ENCODE measurements around the gene YIPF2. TPM values are rescaled to one million over a fixed set of nuclear protein-coding genes. Genes with fewer than 3 reads are reported as not detected.
"Not testable (repeated sequence)": the region's sequence is repeated elsewhere in the genome, so short reads cannot be mapped to it uniquely, and the experiment has no call there.

YIPF2 gene
- total and polyA plus RNA-seq, 4 donors: 31.5 to 54.2 (median 38.2) TPM

DNA sequence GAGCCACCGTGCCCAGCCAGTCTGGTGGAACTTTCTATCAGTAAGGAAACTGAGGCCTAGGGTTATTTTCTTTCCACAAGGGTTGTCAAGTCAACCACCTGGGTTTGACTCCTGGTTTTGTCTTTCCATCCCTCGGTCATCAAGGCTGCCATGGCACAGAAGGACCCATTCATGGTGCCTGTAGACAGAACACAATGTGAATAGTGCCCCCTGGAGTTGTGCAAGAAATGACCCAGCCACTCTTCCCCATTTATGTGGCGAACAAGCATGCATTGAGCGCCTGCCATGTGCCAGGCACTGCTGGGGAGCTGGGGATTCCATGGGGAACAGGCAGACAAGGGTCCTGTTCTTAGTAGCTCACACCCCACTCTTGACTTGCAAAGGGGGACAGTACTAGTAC, 36.5 kb upstream of the YIPF2 start:
- no peaks in the 10 kb centered on the region for H3K9me3 ChIP-seq (ENCODE audit: control insufficient read depth, insufficient read depth, low read length)
- WGBS (ENCODE audit: insufficient coverage): 61% methylated on average over 3 of the region's 4 CpGs
- peaks cover 46% of the 10 kb centered on the region for H3K4me1 ChIP-seq (ENCODE audit: control insufficient read depth, insufficient read depth, low read length)
- peak in 1 of 6 donors; percentile 36 for DNase-seq (ENCODE audit: low read depth in 4 of 6, low spot score in 6 of 6)
- H3K27me3 ChIP-seq (ENCODE audit: control insufficient read depth, insufficient read depth, low read length): no peaks in the 10 kb centered on the region
- H3K27ac ChIP-seq (ENCODE audit: low read depth, low read length): no peak overlapping the region
- H3K4me3 ChIP-seq (ENCODE audit: low read depth, low read length): no peak overlapping the region
- peaks cover 14% of the 10 kb centered on the region for H3K36me3 ChIP-seq (ENCODE audit: control insufficient read depth, insufficient read depth, low read length)

GRCh38 chr19:10963865-10964264, 35.4 kb upstream of the YIPF2 start:
- no peaks in the 10 kb centered on the region for H3K9me3 ChIP-seq (ENCODE audit: control insufficient read depth, insufficient read depth, low read length)
- WGBS (ENCODE audit: insufficient coverage): 61% methylated on average over 2 of the region's 4 CpGs
- DNase-seq (ENCODE audit: low read depth in 4 of 6, low spot score in 6 of 6): no peak
- no peak overlapping the region for H3K4me3 ChIP-seq (ENCODE audit: low read depth, low read length)
- no peak overlapping the region for H3K27ac ChIP-seq (ENCODE audit: low read depth, low read length)
- H3K4me1 ChIP-seq (ENCODE audit: control insufficient read depth, insufficient read depth, low read length): peaks cover 46% of the 10 kb centered on the region
- peaks cover 14% of the 10 kb centered on the region for H3K36me3 ChIP-seq (ENCODE audit: control insufficient read depth, insufficient read depth, low read length)
- H3K27me3 ChIP-seq (ENCODE audit: control insufficient read depth, insufficient read depth, low read length): no peaks in the 10 kb centered on the region

DNA sequence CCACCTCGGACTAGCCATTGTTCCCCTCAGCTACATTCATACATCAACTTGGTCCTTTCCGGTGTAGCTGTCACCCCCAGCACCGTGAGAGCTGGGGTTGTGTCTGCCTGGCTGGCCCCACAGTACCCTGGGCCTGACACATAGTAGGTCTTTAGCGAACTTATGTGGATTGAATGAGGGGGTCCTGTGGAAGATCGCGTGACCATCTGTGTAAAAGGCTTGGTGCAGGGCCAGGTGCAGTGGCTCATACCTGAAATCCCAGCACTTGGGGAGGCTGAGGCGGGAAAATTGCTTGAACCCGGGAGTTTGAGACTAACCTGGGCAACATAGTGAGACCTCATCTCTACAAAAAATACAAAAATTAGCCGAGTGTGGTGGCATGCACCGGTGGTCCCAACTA, 34.4 kb upstream of the YIPF2 start:
- H3K9me3 ChIP-seq (ENCODE audit: control insufficient read depth, insufficient read depth, low read length): no peaks in the 10 kb centered on the region
- no peaks in the 10 kb centered on the region for H3K27me3 ChIP-seq (ENCODE audit: control insufficient read depth, insufficient read depth, low read length)
- DNase-seq (ENCODE audit: low read depth in 4 of 6, low spot score in 6 of 6): no peak
- H3K4me1 ChIP-seq (ENCODE audit: control insufficient read depth, insufficient read depth, low read length): peaks cover 40% of the 10 kb centered on the region
- H3K36me3 ChIP-seq (ENCODE audit: control insufficient read depth, insufficient read depth, low read length): peaks cover 10% of the 10 kb centered on the region
- H3K4me3 ChIP-seq (ENCODE audit: low read depth, low read length): no peak overlapping the region
- WGBS (ENCODE audit: insufficient coverage): 79% methylated on average over 6 of the region's 10 CpGs
- no peak overlapping the region for H3K27ac ChIP-seq (ENCODE audit: low read depth, low read length)

- WGBS (ENCODE audit: insufficient coverage): under 1% methylated on average over 88 of the region's 92 CpGs
Measured at GRCh38 chr19:10961073-10961860, 32.8 kb upstream of the YIPF2 start.

DNA sequence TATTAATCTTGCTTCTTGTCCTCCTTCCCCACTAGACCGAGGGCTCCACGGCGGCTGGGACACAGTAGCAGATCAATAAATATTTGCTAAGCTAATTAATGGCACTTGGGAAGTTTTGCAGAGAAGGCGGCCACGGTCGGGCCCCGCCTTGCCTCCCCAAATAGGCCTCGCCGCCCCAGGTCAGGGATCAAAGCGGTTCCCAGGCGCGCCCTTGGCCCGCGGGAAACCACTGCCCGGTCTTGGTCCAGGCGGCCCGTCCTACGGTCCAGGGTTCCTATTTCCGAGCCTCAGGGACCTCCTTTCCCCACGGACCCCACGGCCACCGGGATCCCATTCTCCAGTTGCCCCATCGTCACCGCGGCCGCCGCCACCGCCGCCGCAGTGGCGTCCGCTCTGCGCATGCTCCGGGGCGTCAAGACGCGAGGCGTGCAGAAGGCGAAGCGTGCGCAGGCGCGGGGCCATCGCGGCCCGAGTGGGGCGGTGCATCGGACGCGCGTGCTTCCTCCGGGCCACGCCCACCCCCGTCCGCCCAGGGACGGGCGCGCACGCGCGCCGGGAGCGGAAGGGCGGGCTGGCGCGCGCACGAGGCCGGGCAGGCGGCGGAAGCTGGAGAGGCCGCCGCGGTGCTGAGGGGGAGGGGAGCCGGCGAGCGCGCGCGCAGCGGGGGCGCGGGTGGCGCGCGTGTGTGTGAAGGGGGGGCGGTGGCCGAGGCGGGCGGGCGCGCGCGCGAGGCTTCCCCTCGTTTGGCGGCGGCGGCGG, 32.1 kb upstream of the YIPF2 start, which contains the start of gene SMARCA4:
TSS of gene SMARCA4 (plus strand) at position 717 of the 759 bp plus-strand sequence. CDS start 23,122 bp downstream, outside the sequence.
- Histone ChIP-seq H3K27ac (ENCODE audit: low read depth, low read length) (peak within 1 kb of the TSS; percentile 90), H3K9me3 (ENCODE audit: control insufficient read depth, insufficient read depth, low read length) (no peaks in the 10 kb centered on the region), H3K4me1 (ENCODE audit: control insufficient read depth, insufficient read depth, low read length) (peaks cover 30% of the 10 kb centered on the region), H3K4me3 (ENCODE audit: low read depth, low read length) (peak within 1 kb of the TSS; percentile 97), H3K36me3 (ENCODE audit: control insufficient read depth, insufficient read depth, low read length) (peaks cover 6% of the 10 kb centered on the region), H3K27me3 (ENCODE audit: control insufficient read depth, insufficient read depth, low read length) (no peaks in the 10 kb centered on the region)
- under 1% methylated on average over 96 of the region's 100 CpGs for WGBS (ENCODE audit: insufficient coverage)
- DNase-seq (ENCODE audit: low read depth in 4 of 6, low spot score in 6 of 6): peak; percentile 95 to 99 (median 96)

More at GRCh38 chr19:10961073-10961860, 32.8 kb upstream of the YIPF2 start:
- H3K4me1 ChIP-seq (ENCODE audit: control insufficient read depth, insufficient read depth, low read length): peaks cover 34% of the 10 kb centered on the region
- peak overlapping the region; percentile 94 for H3K4me3 ChIP-seq (ENCODE audit: low read depth, low read length)
- peak overlapping the region; percentile 90 for H3K27ac ChIP-seq (ENCODE audit: low read depth, low read length)
- no peaks in the 10 kb centered on the region for H3K9me3 ChIP-seq (ENCODE audit: control insufficient read depth, insufficient read depth, low read length)
- no peaks in the 10 kb centered on the region for H3K27me3 ChIP-seq (ENCODE audit: control insufficient read depth, insufficient read depth, low read length)
- DNase-seq (ENCODE audit: low read depth in 4 of 6, low spot score in 6 of 6): peak in 2 of 6 donors; percentile 57 to 63
- H3K36me3 ChIP-seq (ENCODE audit: control insufficient read depth, insufficient read depth, low read length): peaks cover 6% of the 10 kb centered on the region

DNA sequence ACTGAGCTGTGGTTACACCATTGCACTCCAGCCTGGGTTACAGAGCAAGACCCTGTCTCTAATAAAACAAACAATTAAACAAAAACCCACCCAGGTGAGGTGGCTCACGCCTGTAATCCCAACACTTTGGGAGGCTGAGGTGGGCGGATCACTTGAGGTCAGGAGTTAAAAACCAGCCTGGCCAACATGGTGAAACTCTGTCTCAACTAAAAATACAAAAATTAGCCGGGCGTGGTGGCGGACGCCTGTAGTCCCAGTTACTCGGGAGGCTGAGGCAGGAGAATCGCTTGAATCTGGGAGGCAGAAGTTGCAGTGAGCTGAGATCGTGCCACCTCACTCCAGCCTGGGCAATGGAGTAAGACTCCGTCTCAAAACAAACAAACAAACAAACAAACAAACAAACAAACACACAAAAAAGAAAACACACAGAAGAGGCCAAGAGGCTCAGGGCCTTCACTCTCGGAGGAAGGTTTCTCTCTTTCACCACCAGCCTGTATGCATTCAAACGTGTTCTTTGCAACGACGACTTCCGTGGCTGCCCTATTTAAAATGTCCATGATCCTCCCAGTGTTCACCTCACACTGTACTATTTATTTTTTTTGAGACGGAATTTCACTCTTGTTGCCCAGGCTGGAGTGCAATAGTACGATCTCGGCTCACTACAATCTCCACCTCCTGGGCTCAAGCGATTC, 31.0 kb upstream of the YIPF2 start:
- WGBS (ENCODE audit: insufficient coverage): 94% methylated on average over 8 of the region's 19 CpGs
- DNase-seq (ENCODE audit: low read depth in 4 of 6, low spot score in 6 of 6); H3K36me3 ChIP-seq (ENCODE audit: control insufficient read depth, insufficient read depth, low read length); H3K27ac ChIP-seq (ENCODE audit: low read depth, low read length); H3K27me3 ChIP-seq (ENCODE audit: control insufficient read depth, insufficient read depth, low read length); H3K4me3 ChIP-seq (ENCODE audit: low read depth, low read length); H3K9me3 ChIP-seq (ENCODE audit: control insufficient read depth, insufficient read depth, low read length): not testable (repeated sequence)
- peaks cover 24% of the 10 kb centered on the region for H3K4me1 ChIP-seq (ENCODE audit: control insufficient read depth, insufficient read depth, low read length)

DNA sequence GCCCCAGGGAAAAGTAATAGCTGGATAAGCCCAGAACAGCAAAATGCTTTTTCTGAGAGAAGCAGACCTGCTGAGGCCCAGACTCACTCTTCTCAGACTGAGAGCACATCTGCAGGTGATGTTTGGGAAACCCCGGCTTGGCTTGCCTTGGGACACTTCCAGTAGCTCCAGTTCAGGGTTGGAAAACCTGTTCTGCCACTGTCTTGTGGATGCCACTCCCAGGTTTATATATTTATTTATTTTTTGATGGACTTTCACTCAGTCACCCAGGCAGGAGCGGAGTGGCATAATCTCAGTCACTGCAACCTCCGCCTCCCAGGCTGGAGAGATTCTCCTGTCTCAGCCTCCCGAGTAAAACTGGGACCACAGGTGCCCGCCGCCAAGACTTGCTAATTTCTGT, 24.4 kb upstream of the YIPF2 start:
- no peak for DNase-seq (ENCODE audit: low read depth in 4 of 6, low spot score in 6 of 6)
- H3K27ac ChIP-seq (ENCODE audit: low read depth, low read length): no peak overlapping the region
- H3K4me3 ChIP-seq (ENCODE audit: low read depth, low read length): no peak overlapping the region
- H3K36me3 ChIP-seq (ENCODE audit: control insufficient read depth, insufficient read depth, low read length): no peaks in the 10 kb centered on the region
- 85% methylated on average over 2 of the region's 6 CpGs for WGBS (ENCODE audit: insufficient coverage)
- H3K9me3 ChIP-seq (ENCODE audit: control insufficient read depth, insufficient read depth, low read length): no peaks in the 10 kb centered on the region
- no peaks in the 10 kb centered on the region for H3K4me1 ChIP-seq (ENCODE audit: control insufficient read depth, insufficient read depth, low read length)
- H3K27me3 ChIP-seq (ENCODE audit: control insufficient read depth, insufficient read depth, low read length): no peaks in the 10 kb centered on the region

DNA sequence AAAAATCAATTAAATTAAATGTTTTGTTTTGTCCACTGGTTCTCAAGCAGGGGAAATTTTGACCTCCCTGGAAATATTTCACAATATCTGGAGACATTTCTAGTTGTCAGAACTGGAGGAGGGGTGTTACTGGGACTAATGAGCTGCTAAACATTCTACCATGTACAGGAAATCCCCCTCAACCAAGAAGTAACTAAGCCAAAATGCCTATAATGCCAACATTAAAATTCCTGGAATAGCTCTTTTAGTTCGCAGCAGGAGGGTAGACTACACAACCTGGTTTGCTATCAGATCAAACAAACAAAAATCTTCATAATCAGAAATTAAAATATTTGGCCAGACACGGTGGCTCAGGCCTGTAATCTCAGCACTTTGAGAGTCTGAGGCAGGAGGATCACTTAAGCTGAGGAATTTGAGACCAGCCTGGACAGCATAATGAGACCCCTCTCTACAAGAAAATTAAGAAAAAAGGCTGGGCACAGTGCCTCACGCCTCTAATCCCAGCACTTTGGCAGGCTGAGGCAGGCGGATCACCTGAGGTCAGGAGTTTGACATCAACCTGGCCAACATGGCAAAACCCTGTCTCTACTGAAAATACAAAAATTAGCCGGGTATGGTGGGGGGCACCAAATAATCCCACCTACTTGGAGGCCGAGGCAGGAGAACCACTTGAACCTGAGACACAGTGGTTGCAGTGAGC, 18.7 kb upstream of the YIPF2 start:
- Histone ChIP-seq H3K27me3 (ENCODE audit: control insufficient read depth, insufficient read depth, low read length) (no peaks in the 10 kb centered on the region), H3K36me3 (ENCODE audit: control insufficient read depth, insufficient read depth, low read length) (no peaks in the 10 kb centered on the region), H3K9me3 (ENCODE audit: control insufficient read depth, insufficient read depth, low read length) (no peaks in the 10 kb centered on the region), H3K27ac (ENCODE audit: low read depth, low read length) (no peak overlapping the region), H3K4me3 (ENCODE audit: low read depth, low read length) (no peak overlapping the region), H3K4me1 (ENCODE audit: control insufficient read depth, insufficient read depth, low read length) (peaks cover 3% of the 10 kb centered on the region)
- 85% methylated on average over 4 of the region's 6 CpGs for WGBS (ENCODE audit: insufficient coverage)
- peak in 1 of 6 donors; percentile 61 for DNase-seq (ENCODE audit: low read depth in 4 of 6, low spot score in 6 of 6)

- no peak overlapping the region for H3K27ac ChIP-seq (ENCODE audit: low read depth, low read length)
- no peaks in the 10 kb centered on the region for H3K27me3 ChIP-seq (ENCODE audit: control insufficient read depth, insufficient read depth, low read length)
- no peaks in the 10 kb centered on the region for H3K9me3 ChIP-seq (ENCODE audit: control insufficient read depth, insufficient read depth, low read length)
- H3K36me3 ChIP-seq (ENCODE audit: control insufficient read depth, insufficient read depth, low read length): no peaks in the 10 kb centered on the region
- DNase-seq (ENCODE audit: low read depth in 4 of 6, low spot score in 6 of 6): peak in 1 of 6 donors; percentile 31
- no peak overlapping the region for H3K4me3 ChIP-seq (ENCODE audit: low read depth, low read length)
- no CpG with 5 or more reads among the region's 4 CpGs for WGBS (ENCODE audit: insufficient coverage)
- H3K4me1 ChIP-seq (ENCODE audit: control insufficient read depth, insufficient read depth, low read length): peaks cover 4% of the 10 kb centered on the region
Measured at GRCh38 chr19:10945264-10945663, 16.8 kb upstream of the YIPF2 start.

Measured in spinal cord (tissue), 10 donors.